Stimulated activated CD4-positive, alpha-beta T cell treated with anti-CD3 and anti-CD28 coated beads, Interleukin-1b, Interleukin-23, amount 100 ng/mL, for 1 hour (primary cell): Measurements from ENCODE around the gene NCOA5.
A peak's percentile ranks its signal among the peaks of the same experiment; 100 is the strongest.

ENCODE experiments used
- DNase-seq, 2 donors: peaks; one replicate each; pipeline ENCODE4 v3.0.0-alpha.2; 2020; ENCODE audit warnings: low read depth in 2 of 2

NCOA5 gene

DNA sequence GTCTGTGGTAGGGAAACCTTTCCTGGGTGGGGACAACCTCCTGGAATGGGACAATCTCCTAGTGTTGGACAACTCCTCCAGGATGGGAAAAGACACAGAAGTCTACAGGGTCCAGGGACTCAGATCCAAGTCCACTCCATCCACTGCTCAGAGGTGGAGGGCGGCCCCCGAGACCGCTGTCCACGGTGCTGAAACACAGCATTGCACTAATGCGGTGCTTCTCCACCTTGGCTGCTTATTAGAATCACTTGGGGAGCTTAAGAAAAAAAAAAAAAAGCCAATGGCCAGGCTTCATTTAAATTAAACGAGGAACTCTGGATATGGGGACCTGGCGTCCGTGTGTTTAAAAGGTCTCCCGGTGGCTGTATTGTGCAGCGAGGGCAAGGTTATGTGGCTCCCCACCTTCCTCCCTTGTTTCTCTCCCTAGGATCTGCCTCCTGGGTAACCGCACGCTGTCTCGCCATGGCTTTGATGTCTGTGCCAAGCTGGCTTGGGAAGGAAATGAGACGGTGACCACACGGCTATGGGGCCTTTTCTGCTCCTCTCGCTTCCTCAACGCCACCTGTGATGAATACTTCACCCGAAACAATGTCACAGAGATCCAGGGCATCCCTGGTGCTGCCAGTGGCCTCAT lies 48.7 kb downstream of the NCOA5 start:
- no peak for DNase-seq

DNA sequence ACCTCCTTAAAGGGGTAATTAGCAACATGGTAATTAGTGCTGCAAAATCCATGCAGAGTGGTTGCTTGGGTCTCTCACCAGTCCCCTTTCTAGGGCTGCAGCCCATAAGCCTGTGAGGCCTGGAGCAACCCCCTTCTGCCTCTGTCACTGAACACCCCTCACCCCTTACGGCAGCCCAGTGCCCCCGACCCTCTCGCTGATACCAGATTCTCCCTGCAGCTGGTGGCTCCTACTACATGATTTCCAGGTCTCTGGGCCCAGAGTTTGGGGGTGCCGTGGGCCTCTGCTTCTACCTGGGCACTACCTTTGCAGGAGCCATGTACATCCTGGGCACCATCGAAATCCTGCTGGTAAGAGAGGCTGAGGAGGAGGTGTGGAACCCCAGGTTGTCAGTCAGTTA lies 52.7 kb downstream of the NCOA5 start:
- DNase-seq = no peak

DNA sequence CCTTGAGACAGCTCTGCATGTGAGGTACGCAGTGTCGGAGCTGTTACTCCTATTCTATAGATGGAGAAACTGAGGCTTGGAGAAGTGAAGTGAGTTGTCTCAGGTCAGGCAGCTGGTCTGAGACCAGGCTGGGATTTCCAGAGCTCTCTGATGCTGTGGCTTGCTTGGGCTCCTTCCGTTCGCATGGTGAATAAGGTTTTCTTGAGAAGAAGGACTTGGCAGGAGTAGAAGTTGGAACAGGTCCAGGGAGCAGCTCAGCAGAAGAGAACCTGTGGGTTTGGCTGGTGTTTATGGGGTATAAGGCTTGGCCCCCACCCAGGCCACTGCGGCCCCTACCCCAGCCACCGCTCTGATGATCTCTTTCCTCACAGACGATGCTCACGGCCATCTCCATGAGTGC lies 53.4 kb downstream of the NCOA5 start:
- DNase-seq = no peak

DNA sequence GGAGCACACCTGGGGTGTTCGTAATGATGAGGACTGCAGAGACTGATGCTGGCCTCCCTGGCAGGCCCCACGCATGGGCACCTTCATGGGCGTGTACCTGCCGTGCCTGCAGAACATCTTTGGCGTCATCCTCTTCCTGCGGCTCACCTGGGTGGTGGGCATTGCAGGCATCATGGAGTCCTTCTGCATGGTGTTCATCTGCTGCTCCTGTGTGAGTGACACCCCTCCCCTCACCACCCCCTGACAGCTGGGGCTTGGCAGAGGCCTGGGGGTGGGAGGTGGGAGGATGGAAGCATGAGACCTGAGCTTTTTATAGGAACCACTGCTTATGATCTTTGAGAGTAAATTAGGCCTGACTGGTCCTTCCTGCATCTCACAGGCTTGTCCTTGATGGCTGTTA lies 54.0 kb downstream of the NCOA5 start:
- DNase-seq = no peak

GRCh38 chr20:46035253-46035652 lies 54.5 kb downstream of the NCOA5 start:
- DNase-seq = no peak

DNA sequence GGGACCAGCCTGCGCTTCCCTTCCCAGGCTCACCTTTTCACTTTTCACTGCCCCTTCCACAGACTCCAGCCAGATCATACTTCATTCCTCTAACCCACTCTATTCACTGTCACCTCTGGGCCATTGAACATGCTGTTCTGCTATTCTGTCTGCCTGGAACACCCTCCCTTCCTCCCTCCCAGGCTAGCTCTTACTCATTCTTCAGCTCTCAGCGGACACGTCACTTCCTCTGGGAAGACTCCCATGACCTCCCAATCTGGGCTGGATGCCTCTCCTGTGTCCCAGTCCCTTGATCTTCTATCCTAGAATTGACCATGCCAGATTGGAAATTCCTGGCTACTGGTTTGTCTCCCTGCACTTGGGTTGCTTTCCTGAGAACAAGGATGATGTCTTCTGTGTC lies 55.7 kb downstream of the NCOA5 start:
- no peak for DNase-seq

DNA sequence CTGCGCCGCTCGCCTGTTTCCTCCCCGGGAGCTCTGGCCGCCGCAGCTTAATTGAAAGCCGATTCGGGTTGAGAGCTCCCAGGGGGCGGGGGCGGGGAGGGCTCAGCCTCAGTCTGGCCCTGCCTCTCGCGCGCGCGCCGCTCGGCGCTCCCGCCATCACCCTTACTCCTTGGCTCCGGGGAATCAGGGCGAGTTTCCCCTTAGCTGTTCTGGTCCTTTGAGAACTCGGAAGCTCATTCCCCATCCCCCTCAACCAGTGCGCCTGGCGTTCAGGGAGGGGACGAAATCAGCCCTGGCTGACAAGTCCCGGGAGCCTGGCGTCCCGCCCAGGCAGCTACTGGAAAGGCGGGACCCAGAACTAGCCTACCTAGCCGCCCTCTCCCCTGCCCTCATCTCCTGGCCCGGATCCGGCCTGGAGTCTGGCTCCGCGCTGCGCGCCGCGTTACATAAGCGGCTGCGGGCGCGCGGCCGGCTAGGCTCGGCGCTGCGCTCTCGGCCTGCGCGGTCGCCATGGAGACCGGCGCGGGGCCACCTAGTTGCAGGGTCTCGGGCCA lies 58.0 kb downstream of the NCOA5 start:
- no peak for DNase-seq

DNA sequence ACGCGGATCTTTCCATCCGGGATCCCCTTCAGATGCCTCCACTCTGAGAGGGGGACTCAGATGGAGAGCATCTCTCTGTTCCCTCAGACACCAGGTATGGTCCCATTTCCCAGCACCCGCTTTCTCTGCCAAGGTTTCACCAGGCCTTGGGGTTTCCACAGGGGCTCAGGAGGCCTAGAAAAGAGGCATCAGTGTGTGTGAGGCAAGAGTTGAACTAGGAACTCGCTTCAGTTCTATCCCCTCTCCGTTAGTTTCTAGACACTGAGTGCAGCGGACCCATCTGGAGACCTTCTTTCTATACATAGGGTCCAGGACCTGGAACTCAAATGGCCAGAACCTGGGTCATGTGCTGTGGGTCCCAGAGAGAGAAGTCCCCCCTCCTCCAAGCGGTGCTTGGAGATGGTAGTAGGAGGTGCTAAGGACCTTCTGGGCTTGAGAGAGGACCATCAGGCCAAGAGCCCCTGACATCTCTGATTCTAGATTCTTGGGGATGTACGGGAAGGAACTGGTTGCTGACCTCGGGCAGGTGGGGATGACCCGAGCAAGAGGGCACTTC lies 58.7 kb downstream of the NCOA5 start:
- DNase-seq = no peak

GRCh38 chr20:46030284-46031013 lies 59.3 kb downstream of the NCOA5 start:
- no peak for DNase-seq

GRCh38 chr20:46028772-46029371 lies 60.9 kb downstream of the NCOA5 start, which contains the start of gene SLC12A5:
Gene SLC12A5, plus strand, starts transcription at chr20:46029215. Its CDS starts 130 bp downstream, at chr20:46029345.
- no peak for DNase-seq

DNA sequence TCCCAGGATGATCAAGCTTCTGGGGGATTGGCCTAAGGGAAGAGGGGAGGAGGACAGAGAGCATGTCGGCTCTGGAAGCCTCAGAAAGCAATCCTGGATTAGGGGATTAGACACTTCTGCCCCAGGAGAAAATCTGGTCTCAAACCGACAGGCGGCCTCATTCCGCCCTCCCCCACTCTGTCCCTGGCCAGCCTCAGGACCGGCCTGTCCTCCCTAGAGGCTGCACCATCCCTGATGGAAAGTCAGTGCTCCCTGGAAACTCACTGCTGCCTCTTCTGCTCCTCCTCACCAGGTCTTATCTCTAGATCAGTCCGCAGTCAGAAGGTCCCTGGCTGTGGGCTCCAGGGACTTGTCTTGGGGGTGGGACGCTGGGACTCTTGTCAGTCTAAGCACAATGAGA lies 61.7 kb downstream of the NCOA5 start:
- no peak for DNase-seq

GRCh38 chr20:46027245-46027853 lies 62.4 kb downstream of the NCOA5 start:
- no peak for DNase-seq

DNA sequence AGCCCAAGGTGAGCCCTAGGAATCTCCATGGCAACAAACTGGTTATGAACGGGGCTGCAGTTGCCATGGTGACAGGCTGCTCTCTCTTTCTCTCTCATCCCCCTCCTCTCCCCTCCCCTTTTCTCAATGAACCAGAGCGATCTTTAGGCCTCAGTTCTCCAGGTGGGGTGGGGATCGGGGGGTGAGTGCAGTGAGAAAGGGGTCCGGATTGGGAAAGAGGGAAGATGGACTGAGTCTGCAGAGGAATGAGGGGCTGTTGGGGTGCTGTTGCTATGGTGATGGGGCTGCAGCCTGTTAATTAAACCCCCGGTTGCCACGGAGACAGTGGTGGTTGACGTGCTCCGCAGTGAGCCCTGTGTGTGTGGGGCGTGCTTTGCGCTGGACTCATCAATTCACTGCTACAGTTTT lies 64.4 kb downstream of the NCOA5 start:
- no peak for DNase-seq

DNA sequence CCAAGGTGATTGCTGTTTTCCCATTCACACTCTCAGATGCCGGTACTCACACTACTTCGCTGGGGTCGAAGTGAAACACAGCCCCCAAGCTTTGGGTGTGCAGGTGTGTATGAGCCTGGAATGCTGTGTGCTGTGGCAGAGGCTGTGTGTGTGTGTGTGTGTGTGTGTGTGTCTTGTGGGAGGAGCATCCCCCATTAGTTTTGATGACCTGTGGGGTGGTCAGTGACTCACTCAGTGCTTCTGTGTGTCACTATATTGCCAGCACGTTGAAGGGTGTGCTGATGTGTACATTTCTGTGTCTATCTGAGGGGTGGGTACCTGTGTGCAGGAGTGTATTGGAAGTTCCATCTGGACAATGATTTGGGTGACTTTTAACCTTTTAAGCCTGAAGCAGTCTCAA lies 65.8 kb downstream of the NCOA5 start:
- DNase-seq = no peak

- DNase-seq = no peak
These were observed 66.6 kb downstream of the NCOA5 start for GRCh38 chr20:46023148-46023484.

DNA sequence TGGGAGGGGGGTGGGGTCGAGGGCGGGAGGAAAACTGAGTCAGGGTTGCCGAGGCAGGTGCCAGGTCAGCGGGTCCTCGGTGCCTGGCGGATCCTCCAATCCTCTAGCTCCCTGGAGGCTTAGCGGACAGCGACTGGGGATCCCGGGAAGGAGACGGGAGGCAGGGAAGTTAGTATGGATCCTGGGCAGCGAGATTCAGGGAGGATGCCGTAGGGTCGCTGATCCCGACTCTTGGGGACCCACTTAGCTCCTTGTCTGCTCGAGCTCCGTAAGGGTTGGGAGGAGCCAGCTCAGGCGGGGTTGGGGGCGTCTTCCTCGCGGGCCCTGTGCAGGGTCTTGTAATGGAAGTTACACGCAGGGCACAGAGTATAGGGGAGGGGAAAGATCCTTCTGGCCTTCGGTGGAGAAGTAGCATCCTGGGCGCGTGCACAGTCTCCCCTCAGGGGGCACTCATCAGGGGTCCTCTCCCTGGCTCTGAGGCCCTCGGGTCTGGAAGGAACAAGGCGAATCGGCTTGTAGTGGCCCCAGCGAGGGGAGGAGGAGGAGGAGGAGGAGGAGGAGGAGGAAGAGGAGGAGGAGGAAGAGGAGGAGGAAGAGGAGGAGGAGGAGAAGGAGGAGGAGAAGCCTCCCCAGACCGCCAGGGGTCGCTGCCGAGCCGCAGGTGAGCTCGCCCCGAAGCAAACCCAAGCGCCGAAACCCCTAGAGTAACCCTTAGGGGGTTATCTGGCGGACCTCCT lies 67.2 kb downstream of the NCOA5 start:
- DNase-seq = peak; percentile 36 to 73

GRCh38 chr20:46021361-46022359 lies 68.1 kb downstream of the NCOA5 start:
- peak in 1 of 2 donors; percentile 33 for DNase-seq

DNA sequence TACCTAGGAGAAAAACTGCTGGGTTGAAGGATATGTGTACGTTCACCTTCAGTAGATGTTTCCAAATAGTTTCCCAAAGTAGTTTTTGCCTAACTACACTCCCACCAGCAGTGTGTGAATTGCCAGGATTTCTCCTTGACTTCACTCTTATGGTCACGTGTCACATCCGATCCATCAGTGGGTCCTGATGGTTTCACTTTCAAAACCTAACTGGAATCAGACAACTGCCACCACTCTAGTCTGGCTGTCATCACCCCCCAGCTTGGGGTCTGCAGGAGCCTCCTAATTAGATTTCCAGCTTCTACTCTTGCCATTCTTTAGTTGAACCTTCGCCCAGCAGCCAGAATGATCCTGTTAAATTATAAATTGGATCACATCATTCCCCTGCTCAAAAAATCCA lies 69.2 kb downstream of the NCOA5 start:
- DNase-seq = no peak

GRCh38 chr20:46018611-46019010 lies 71.2 kb downstream of the NCOA5 start:
- no peak for DNase-seq

DNA sequence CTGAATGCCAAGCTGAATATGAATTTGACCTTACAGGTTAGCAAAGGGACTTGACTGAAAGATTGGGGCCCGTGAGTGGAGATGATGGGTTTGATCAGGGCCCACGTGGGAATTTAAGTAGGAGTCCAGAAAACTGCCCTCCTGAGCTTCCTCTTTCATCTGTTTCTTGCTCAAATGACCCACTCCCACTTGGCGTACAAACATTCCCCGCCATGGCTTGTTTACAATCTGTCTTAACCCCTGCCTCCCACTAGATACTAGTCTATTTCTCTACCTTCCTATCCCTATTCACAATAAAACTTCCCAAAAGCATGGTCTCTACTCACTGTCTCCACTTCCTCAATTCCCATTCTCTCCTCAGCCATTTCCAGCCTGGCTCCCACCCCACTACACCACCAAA lies 71.7 kb downstream of the NCOA5 start:
- DNase-seq = no peak
